HepG2 (cell line): ENCODE data around the gene CRYAB.

Experiments
- AHDC1 ChIP-seq: sonication (generic); formaldehyde crosslinking; IDR thresholded peaks from 2 replicates; pipeline ENCODE4 v1.5.1; 2020; ENCODE audit warnings: mild to moderate bottlenecking, missing genetic modification reagents, borderline replicate concordance
- CTCF ChIP-seq: sonication (generic); formaldehyde crosslinking; IDR thresholded peaks from 2 replicates; pipeline ENCODE4 v1.5.0; 2020; ENCODE audit warnings: mild to moderate bottlenecking, missing genetic modification reagents, moderate library complexity
- DZIP1 ChIP-seq: sonication (generic); formaldehyde crosslinking; IDR thresholded peaks from 2 replicates; pipeline ENCODE4 v1.5.0; 2020; ENCODE audit warnings: mild to moderate bottlenecking, missing genetic modification reagents
- HMGXB3 ChIP-seq: sonication (generic); formaldehyde crosslinking; IDR thresholded peaks from 2 replicates; pipeline ENCODE4 v1.4.0; 2020; ENCODE audit warnings: missing genetic modification reagents, borderline replicate concordance
- HNRNPH1 ChIP-seq: fragments of 200-400 bp; formaldehyde crosslinking; optimal IDR thresholded peaks from 2 replicates; pipeline ENCODE3; 2017; ENCODE audit warnings: mild to moderate bottlenecking, low read depth, low read length
- JUNB ChIP-seq: sonication (generic); formaldehyde crosslinking; IDR thresholded peaks from 2 replicates; pipeline ENCODE4 v1.8.0; 2022; ENCODE audit warnings: missing genetic modification reagents, mild to moderate bottlenecking, borderline replicate concordance
- MTA1 ChIP-seq: sonication (generic); formaldehyde crosslinking; IDR thresholded peaks from 2 replicates; pipeline ENCODE4 v1.4.0; 2020; ENCODE audit warnings: missing genetic modification reagents, mild to moderate bottlenecking, borderline replicate concordance
- POLR2A ChIP-seq, 2 experiments: IDR thresholded peaks; 2 replicates each; pipeline ENCODE4 v1.6.1; 2011; ENCODE audit warnings: low read depth in 2 of 2, low read length in 2 of 2, mild to moderate bottlenecking in 1 of 2, moderate library complexity in 1 of 2; ENCODE audit not compliant: insufficient read depth in 1 of 2
- SIN3A ChIP-seq: IDR thresholded peaks from 2 replicates; pipeline ENCODE4 v1.6.1; 2011; ENCODE audit warnings: low read depth, mild to moderate bottlenecking, control low read depth, low read length, borderline replicate concordance
- SIN3B ChIP-seq: fragments of 150-350 bp; IDR thresholded peaks from 2 replicates; pipeline ENCODE4 v1.6.1; 2014; ENCODE audit warnings: low read length
- TBX3 ChIP-seq: fragments of 450-650 bp; IDR thresholded peaks from 2 replicates; pipeline ENCODE4 v1.6.1; 2017; ENCODE audit warnings: antibody characterized with exemption, mild to moderate bottlenecking, inconsistent platforms, borderline replicate concordance
- ZNF3 ChIP-seq: IDR thresholded peaks from 2 replicates; pipeline ENCODE4 v1.7.0; 2017; ENCODE audit warnings: inconsistent platforms
- ZNF30 ChIP-seq: sonication (generic); formaldehyde crosslinking; IDR thresholded peaks from 2 replicates; pipeline ENCODE4 v1.5.0; 2020; ENCODE audit warnings: mild to moderate bottlenecking, missing genetic modification reagents

- TF ChIP-seq SIN3A, result no peak
- no peak for TF ChIP-seq AHDC1 (CRISPR knock-in tag)
- TF ChIP-seq SIN3B, result no peak
- no peak for TF ChIP-seq HNRNPH1
- TF ChIP-seq POLR2A (IDR thresholded peaks at IDR 0.05; ENCODE audit: insufficient read depth in 1 of 2, low read depth in 2 of 2, low read length in 2 of 2), result no peak
- TF ChIP-seq ZNF30, result no peak
- no peak for TF ChIP-seq DZIP1 (CRISPR knock-in tag)
- TF ChIP-seq CTCF (CRISPR knock-in tag), result no peak
- no peak for TF ChIP-seq JUNB (CRISPR knock-in tag)
- TF ChIP-seq ZNF3 (CRISPR knock-in tag), result no peak
- no peak for TF ChIP-seq TBX3
- TF ChIP-seq MTA1 (CRISPR knock-in tag), result no peak
- no peak for TF ChIP-seq HMGXB3 (CRISPR knock-in tag)
Measured at GRCh38 chr11:111912535-111912934, 965 bp upstream of the CRYAB start, which contains the start of gene HSPB2.
